NCI-H526 treated with DMSO at 0.1 percent for 48 hours (cell line): ENCODE results near the gene AMBRA1.

Experiments used
- DNase-seq: peaks from one replicate; lab custom pipeline; 2025; lab: John Stamatoyannopoulos, UW

Gene AMBRA1

DNA sequence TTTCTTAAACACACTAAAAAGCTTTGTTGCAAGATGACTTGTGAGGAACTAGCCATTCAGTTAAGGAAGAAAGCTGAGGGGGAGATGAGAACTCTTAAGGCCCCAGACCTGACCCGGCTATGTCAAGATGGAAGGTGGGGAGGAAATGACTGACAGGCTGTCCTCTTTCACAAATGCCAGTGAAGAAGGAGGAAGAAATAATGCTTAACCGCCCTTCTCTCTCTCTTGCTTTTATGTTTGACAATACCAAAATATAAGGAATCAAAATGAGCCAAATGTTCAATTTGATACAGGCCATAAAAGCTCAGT lies 87.4 kb downstream of the AMBRA1 start:
- DNase-seq = no peak

DNA sequence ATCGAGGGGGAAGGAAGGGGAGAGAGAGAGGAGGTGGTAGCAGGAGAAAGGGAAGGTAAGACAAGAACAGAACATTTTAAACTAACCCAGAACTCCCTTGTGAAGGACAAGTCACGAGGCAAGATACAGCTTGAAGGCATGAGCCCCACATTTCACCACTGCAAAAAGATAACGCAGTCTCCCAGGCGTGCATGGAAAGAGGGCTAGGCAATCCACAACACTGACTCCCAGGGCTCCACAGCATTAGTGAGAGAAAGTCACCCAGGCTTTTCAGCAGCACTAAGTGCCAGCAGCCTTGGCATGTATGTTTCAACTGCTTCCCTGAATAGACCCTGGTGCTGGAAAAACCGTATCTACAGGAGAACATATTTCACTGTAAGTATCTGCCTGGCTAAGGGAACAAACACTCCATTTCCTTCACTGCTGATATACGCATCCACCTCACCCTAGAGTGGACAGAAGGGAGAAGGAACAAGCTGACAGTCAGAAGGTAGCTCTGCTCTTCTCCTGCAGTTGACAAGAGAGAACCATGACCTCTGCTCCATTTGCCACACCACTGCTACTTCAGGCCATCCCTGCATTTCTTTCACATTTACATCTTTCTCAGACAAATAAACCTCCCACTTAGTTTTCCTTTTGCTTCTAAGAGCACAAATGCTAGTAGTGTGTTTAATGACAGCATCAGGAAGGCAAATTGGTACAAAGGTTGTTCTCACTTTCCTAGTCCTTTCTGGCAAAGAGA lies 87.9 kb downstream of the AMBRA1 start:
- no peak for DNase-seq

DNA sequence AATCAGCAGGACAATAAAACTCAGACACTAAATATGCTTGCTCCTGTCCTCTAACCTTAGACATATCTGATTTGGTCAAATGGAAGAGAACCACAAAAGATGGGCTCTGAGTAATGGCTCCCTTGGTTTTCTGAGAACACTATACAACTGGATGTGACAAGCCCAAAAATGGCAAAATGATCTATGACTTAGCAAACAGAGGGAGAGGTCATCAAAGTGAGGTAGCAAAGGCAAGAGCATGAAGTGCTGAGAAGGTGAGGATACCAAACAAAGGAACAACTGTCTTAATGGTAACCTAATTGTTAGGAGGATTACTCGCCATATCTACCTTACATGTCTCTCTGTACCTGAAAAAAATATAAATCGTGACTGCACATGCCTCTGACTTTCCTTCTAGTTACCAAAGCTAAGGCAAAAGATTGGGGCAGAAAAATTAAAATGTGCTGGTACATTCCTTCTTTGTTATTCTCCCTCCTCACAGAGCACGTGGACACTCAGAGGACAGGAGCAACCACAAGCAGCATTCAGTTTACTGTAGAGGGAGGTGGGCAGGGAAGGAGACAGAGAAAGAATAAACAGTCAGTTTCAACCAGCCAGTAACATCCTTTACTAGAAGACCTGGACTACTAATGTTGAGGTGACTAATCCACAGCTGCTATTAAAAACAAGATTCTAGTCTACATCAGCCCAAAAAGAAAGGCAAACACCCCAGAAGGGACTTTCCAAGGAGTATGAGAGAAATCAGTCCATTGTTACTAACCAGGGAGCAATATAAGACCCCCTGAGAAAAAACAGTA lies 88.8 kb downstream of the AMBRA1 start:
- no peak for DNase-seq

DNA sequence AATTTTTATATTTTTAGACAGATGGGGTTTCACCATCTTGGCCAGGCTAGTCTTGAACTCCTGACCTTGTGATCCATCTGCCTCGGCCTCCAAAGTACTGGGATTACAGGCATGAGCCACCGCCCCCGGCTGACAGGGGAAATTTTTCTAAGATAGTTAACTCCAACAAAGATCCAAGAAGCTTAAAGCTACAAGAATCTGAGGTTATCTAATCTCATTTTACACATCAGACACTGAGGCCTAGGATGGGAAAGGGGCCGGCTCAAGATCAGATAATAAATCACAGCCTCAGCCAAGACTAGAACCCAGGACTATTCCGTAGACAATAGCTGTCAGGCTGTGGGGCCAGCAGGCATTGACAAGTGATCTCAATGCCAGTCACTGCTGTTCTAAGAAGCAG lies 94.0 kb downstream of the AMBRA1 start:
- no peak for DNase-seq

DNA sequence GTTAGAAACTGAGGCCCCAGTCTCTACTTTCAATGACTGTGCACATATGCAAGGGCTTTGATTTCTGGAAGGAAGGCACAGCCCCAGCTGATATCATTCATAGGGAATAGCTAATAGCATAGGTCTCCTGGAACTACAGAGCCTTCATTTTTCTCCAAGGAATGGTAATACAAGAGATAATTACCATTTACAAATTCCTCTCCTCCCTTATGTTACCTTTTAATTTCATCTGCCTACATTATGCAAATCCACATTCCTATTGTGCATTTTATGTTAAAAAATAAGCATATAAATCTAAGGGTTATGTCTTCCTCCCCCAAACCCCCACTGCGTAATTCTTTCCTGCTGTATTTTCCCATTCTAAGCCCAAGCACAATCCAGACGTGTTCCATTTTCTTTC lies 94.9 kb downstream of the AMBRA1 start:
- no peak for DNase-seq

DNA sequence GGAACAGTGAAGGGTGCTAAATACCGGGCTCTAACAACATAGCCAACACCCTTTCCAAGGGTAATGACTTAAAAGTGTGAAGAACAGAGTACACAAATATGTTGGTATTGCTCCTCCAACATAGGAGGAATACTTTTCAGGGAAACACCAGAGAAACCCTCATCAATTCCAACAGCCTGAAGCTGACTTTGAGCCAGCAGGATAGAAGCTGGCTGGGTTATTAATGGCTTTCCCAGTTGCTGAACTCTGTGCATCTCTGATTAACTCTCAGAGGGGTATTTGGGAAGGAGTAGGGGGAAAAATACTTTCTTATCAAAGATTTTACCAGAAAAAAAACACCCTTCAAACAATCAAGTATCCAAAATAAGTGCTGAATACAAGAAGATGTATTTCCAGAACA lies 95.6 kb downstream of the AMBRA1 start:
- no peak for DNase-seq

DNA sequence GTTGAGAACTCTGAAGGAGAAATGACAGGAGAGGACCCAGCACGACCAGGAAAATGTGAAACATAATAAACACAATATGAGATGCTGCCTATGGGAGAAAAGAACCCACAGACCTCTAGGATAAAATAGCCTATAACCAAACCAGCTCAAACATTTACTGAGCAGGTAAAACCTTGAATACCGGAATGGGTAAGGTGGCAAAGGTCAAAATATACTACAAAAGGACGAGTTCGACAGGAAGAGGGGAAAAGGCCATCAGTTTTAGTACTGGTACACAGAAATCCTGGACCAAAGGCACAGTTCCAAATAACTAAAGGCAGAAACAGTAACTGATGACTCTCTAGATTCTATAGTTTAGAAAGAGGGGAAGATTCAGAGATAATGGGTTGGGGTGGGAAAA lies 96.3 kb downstream of the AMBRA1 start:
- no peak for DNase-seq

DNA sequence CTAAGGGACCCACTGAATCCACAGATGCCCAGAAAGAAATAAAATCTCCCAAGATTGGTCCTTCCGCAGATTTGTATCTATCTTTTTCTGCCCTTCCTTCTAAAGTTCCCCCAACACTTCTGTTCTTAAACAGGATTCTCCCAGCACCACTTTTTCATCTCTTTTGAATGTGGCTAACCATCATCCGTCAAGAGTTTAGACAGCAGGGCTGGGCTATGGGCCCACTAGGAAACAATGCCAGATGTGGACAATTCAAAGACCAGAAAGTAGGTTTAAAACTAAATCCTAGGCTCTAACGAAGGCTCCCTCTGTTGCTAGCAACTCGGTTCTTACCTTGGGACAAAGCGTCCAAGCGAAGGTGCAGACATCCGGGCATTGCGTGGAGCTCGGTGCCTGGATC lies 100.0 kb downstream of the AMBRA1 start:
- DNase-seq = no peak

DNA sequence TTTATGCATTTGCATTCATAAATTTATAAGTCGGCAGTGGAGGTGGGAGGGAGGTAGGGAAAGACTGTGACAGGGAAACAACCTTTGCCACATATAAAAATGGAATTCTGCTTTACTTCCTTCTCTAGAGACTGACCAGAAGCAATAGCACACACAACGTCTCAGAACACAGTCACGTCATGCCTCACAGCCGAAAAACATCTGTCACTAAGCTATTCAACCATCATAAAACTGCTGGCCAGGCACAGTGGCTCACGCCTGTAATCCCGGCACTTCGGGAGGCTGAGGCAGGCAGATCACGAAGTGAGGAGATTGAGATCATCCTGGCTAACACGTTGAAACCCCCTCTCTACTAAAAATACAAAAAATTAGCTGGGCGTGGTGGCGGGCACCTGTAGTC lies 101.3 kb downstream of the AMBRA1 start:
- no peak for DNase-seq

DNA sequence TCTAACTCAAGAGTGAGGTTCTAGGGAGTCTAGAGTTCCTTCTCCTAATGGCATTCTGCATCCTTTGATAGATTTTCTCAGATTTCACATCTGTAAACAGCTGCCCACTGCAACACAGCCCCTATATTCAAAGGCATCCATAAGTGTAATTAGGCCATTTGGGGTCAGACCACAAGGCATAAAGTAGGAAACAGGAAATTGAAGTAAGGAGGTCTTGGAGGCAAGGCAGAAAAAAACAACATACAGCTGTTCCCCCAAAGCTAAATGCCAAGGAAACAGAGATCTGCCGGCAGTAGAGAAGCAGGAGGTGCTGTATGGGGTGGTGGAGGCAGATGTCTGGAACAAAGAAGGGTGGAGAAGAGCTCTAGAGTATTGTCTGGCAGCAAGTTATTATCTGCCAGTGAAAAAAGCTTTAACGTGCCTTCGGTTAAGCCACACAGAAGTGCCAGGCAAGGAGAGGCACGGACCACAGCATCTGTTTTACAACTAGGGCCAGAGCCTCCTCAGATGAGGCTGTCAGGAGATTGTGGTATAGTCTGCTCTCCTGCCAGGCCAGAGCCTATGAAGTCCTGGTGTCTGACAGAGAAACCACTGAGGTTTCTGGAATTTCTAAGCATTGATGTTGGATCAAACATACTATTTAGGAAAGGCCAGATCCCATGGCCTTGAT lies 102.0 kb downstream of the AMBRA1 start:
- no peak for DNase-seq

DNA sequence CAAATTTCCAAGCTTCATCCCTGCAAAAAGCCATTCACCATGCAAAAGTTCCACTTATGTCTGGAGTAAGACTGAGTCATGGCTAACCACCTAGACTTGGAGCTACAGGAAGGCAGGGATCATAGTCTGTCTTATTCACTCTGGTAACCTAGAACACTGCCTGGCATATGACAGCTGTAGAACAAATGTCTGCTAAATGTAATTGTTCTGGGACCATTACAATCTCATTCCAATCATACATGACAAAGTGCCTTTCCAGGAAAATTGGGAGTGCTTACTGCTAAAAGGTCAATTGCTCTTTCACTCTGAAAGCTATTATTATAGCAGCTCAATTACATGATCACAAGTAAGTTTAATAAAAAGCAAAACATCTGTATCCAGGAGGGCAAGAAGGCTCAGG lies 103.2 kb downstream of the AMBRA1 start:
- no peak for DNase-seq

DNA sequence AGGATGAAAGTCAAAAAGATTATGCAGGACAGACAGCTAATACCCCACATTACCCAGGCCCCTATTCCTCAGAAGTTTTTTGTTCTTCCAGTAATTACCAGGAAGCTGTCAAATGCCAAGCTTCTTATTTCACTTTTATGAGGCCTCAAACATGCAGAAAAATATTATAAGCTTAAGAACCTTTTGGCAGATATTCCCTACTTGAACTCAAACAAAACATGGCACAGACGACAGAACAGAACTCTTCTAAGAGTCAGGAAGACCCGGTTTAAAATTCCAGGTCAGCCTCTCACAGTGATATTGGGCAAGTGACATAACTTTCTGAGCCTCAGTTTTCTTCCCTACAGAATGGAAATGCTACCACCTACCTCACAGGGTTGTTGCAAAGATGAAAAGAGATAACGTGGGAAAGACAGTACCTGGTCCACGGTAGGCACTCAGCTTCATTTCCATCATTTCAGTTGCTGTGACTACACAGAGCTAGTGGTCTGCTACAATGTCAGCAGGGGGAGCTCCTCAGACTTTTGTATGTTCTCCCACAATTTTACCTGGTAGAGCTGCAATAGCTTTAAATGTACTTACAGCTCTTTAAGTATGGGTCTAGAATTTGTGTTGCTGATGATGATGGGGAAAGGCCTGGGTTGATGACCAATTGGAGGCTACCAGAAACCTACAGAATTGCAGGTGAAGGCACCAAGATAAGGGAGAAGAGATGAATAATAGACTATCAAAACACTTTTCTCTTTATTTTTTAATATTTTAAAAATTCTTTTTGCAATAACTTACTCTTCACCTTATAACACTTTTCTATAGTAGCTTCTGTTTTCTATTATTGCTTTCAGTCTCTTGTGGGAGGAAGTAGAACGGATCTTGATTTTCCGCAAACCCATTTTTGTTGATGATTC lies 103.9 kb downstream of the AMBRA1 start:
- peak; percentile 63 for DNase-seq

DNA sequence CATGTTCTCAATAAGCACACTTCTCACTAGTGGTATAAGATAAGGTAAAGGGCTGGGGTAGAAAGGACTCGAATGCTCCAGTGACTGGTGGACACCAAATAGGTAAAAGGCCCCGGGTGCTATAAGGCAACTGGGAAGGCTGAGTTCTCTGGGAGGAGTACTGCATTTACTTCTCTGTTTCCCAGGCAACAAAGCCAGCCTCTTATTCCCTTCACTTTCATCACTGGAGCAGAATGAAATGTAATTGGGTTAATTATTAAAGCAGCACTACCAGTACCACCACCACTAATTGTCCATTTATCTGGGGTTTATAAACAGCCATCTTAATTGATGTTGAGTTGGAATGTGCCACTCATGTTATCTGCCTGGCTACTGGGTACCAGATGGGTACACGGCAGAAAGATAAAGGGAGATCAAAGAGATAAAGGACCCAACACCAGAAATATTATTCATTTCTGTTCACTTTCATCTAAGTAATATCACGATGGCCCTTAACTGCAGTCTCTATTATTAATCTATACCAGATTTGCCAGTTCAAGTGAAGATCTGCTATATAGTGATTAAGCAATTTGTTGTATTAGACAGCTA lies 107.9 kb downstream of the AMBRA1 start:
- DNase-seq = no peak

DNA sequence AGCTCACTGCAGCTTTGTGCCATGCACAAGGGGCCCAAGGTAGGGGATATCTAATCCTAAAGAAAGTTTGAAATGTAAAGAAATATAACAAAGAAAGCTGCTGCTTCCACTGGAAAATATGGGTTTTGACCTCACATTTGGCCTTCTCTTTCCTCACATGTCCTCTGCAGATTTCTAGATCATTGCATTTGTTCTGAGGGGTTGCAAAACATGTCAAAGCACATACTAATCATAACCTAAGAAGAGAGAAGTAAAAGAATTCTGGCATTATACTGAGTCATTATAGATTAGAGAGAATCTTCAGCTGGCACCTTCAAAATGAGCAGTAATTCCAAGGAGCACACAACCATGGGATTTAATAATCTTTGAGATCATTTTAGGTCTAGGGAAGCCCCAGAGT lies 109.7 kb downstream of the AMBRA1 start:
- no peak for DNase-seq

DNA sequence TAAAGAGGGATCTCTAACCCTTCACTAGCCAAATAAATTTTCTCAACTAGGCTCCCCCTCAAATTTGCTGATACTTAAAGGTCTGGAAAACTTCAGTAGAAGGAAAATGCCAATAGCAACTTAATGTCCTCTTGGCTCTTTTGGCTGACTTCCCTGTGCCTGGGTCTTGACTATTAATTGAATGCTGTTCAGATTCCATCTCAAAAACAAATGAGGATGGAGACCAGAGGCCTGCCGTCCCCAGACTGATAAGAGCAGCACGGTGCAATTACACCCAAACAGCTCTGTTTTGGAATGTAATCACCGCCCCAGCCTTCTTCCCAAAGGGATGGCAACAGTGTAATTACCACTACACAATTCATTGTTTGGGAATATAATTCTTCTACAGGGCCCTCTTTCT lies 112.9 kb downstream of the AMBRA1 start:
- DNase-seq = no peak

DNA sequence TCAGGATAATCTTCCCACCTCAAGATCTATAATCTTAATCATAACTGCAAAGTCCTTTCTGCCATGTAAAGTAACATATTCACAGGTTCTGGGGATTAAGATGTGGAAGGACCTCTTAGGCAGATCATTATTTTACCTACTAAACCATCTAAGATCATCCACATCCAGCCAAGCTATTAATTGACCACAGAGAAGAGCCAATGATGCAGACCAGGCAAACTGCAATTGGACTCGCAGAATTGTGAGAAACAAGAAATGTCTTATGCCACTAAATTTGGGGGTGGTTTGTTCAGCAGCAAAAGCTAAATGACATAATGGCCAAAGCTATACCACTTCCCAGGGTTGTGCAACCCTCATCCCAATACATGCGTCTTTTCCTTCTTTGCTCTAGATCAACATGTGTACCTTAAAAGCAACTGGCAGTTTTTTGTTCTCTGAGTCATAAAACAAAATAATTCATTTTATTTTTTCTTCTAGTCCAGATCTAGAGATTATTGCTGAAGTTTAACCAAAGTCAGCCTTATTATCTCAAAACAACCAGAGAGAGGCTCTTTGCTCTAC lies 113.6 kb downstream of the AMBRA1 start:
- DNase-seq = no peak

DNA sequence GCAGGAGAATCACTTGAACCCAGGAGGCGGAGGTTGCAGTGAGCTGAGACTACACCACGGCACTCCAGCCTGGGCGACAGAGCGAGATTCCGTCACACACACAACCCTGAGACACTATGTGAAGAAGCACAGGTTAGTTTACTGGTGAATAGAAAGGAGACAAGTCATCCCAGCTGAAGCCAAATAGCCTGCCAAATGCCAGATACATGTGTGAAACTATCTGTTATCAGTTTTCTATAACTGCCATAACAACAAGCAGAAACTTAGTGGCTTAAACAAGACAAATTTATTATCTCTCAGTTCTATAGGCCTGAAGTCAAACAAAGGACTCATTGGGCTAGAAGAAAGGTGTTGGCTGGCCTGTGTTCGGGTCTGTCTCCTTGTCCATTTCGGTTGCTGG lies 114.2 kb downstream of the AMBRA1 start:
- DNase-seq = no peak

DNA sequence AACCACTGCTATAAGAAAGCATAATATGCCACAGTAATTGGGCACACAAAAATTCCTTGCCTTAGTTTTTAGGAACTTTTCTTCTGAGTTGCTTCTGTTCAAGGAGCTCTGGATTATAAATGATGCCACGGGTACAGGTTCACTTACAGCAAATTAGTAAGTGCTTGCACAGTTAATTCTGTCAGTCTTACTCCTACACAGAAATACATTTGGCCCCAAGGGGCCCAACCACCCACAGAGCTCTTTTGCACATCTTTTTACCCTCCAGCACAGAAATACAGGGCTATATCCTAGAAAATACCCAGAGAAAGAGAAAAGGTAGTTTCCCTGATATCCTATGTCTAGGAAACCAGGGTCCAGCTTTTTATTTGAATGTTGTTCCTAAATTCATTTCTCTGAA lies 115.6 kb downstream of the AMBRA1 start:
- DNase-seq = no peak

DNA sequence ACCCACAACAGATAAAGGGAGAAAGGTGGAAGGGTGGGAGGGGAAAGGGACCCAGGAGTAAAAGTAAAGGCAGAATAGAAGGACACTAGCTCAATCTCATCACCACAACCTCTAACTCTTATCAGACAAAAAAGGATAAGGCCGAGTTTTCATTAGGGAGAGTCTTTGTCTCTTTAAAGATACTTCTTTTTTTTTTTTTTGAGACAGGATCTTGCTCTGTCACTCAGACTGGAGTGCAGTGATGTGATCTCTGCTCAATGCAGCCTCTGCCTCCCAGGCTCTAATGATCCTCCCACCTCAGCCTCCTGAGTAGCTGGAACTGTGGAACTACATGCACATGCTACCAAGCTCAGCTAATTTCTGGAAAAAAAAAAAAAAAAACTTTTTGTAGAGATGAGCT lies 116.7 kb downstream of the AMBRA1 start:
- DNase-seq = no peak

DNA sequence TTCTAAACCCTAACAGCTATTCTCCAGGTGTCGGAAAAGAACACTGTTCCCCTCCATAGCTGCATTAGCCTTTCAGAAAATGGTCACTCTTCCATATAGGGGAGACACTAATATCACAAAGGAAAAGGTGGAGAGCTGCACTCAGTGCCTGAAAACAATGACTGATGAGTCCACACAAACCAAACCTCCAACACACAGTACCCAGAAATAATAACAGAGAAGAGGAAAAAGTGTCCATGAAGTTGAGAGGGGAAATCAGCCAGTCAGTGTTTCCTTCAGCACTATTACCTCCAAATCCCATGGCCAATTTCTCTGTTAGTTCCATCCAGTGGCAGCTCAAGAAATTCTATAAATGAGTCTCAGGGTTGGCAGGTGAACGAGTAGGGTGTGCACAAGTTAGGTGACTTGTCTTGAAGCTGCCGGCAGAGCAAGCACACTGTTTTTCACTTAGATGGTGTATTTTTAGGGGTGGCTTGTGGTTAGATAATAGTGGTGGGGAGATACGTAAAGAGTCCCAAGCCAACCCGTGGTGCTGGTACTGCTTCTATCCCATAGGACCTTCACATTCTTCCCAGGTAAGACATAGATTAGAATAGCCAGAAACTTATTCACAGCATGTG lies 117.8 kb downstream of the AMBRA1 start:
- no peak for DNase-seq
